Glomerular endothelial cell (primary cell): Measurements from ENCODE around the gene GALR2. TPM values are rescaled to one million over a fixed set of nuclear protein-coding genes. Genes with fewer than 3 reads are reported as not detected.
"Not testable (repeated sequence)": the region's sequence is repeated elsewhere in the genome, so short reads cannot be mapped to it uniquely, and the experiment has no call there.

ENCODE experiments used
- DNase-seq: peaks from one replicate; pipeline ENCODE4 v3.0.0-alpha.2; 2011; ENCODE audit warnings: low read depth, low spot score; ENCODE audit errors: extremely low read depth
- total RNA-seq: library from RNA; depleted of rRNA; stranded (reverse); fragments of >200 nt; gene quantifications from 2 replicates; pipeline ENCODE4 v1.2.3, GENCODE V29; 2015

Gene GALR2, protein sequence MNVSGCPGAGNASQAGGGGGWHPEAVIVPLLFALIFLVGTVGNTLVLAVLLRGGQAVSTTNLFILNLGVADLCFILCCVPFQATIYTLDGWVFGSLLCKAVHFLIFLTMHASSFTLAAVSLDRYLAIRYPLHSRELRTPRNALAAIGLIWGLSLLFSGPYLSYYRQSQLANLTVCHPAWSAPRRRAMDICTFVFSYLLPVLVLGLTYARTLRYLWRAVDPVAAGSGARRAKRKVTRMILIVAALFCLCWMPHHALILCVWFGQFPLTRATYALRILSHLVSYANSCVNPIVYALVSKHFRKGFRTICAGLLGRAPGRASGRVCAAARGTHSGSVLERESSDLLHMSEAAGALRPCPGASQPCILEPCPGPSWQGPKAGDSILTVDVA
- total RNA-seq: not detected in 2 replicates

GRCh38 chr17:76074390-76075363 is at the start of gene GALR2:
TSS of gene GALR2 (plus strand) at chr17:76074781. CDS start at chr17:76074884, 103 bp downstream.
- no peak for DNase-seq

GRCh38 chr17:76025294-76025693 is 49.3 kb upstream of the GALR2 start:
- DNase-seq: no peak

DNA sequence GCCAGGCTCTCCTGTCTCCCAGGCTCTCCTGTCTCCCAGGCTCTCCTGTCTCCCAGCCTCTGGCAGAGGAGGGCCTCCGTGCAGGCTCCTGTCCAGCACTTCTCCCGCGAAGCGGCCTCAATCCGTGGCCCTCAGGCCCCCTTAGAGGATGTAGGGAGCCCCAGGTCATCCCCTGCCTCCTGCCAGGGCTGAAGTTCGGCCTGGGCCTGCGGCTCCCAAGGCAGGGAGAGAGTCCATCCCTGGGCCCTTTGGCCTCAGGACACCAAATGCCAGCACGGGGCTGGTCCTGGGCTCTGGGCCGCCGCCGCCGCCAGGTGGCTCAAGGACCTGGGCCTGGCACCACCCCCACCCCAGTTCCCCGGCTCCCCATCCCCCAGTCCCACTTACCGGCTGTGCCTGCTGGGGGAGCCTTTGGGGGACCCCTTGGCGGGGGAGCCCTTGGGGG is 47.8 kb upstream of the GALR2 start:
- DNase-seq: no peak

GRCh38 chr17:76027159-76027839 is 47.3 kb upstream of the GALR2 start, which contains the start of gene EVPL:
TSS of gene EVPL (minus strand) at chr17:76027306. CDS start at chr17:76027198, 108 bp downstream.
- no peak for DNase-seq

- DNase-seq: no peak
Measured at GRCh38 chr17:76032073-76032779, 42.4 kb upstream of the GALR2 start.

- DNase-seq: no peak
Measured at GRCh38 chr17:76032780-76033108, 41.8 kb upstream of the GALR2 start.

DNA sequence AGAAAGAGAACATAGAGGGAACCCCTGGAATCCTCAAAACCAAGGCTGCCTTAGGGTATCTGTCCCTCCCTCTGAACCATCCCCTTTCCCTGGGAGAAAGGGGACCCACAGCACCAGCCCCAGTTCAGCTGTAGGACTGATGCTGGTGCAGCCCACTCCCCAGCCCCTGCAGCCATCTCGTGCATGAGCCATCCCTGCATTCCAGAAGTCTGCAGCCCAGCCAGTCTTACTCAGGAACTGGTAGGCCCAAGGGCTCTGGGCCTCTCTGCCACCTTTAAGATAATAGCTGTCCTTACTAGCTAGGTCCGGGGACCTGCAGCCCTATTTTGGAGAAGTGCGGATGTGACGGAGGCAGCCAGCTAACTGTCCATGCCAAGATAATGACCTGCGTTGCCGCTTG is 41.4 kb upstream of the GALR2 start:
- DNase-seq: no peak

- no peak for DNase-seq
Measured at GRCh38 chr17:76034428-76035350, 39.9 kb upstream of the GALR2 start.

DNA sequence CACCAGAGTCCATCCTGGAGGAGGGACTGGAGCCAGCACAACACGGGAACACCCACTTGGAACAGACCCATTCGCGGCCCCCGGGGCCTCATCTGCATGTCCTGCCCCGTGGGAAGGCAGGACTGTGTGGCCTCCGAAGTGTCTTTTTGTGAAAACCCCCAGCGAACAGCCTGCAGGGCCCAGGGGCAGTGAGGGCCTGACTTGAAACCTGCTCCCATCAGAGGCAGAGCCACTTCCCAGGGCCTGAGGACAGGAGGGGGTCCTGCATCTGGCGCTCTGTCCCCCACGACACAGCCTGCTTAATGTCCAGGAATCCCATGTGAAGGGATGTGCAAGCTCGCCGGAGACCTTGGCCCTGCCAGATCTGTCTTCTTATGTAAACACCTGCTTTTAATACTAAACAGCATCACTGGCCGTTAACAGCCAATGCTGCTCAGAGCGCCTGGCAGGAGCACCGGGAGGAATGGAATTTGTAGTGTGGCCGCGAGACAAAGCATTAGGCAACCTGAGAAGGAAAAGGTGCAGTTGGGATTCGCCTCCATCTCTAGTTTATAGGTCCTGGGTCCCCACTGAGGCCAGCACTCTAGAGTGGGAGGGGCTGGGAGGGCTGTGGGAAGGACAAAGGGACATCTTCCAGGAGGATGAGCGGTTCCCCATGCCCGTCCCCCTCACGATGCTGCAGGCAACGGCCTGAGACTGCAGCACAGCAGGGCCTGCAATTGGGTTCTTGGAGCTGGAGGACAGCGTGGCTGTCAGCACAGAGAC is 37.9 kb upstream of the GALR2 start:
- no peak for DNase-seq

DNA sequence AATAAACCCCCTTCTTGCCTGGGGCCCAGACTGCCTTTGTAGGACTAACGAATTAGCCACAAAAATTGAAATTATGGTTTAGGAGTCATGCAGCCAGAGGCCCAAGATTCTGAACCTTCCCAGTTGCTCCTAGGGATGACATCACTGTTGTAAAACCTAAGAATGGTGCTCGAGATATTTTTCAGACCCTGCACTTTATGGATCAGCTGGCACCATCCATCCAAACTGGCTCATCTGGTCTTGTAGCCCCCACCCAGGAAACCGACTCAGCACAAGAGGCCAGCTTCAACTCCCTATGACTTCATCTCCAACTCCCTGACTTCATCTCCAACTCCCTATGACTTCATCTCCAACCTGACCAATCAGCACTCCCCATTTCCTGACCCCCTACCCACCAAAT is 36.5 kb upstream of the GALR2 start:
- DNase-seq: no peak

- no peak for DNase-seq
Measured at GRCh38 chr17:76039121-76039520, 35.5 kb upstream of the GALR2 start.

DNA sequence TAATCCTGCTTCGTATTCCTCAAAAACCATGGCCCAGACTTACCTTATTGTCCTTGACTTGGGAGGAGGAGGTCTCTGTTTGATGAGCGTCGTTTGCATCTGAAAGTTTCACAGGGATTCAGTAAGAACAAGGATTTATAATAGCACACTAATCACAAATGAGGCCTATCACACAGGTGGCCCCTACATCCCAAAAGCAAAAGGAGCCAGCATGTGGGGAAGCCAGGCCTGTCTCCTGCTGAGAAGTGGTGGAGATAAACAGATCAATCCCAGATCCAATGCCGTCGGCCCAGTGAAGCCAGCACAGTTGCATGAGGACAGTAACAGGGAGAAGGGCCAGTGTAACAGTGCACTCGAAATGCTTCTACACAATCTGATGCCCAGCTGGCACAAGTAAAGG is 34.2 kb upstream of the GALR2 start:
- no peak for DNase-seq

- DNase-seq: not testable (repeated sequence)
Measured at GRCh38 chr17:76042868-76043267, 31.7 kb upstream of the GALR2 start.

- not testable (repeated sequence) for DNase-seq
Measured at GRCh38 chr17:76044475-76045007, 30.0 kb upstream of the GALR2 start.

- DNase-seq: no peak
Measured at GRCh38 chr17:76046064-76046463, 28.5 kb upstream of the GALR2 start.

DNA sequence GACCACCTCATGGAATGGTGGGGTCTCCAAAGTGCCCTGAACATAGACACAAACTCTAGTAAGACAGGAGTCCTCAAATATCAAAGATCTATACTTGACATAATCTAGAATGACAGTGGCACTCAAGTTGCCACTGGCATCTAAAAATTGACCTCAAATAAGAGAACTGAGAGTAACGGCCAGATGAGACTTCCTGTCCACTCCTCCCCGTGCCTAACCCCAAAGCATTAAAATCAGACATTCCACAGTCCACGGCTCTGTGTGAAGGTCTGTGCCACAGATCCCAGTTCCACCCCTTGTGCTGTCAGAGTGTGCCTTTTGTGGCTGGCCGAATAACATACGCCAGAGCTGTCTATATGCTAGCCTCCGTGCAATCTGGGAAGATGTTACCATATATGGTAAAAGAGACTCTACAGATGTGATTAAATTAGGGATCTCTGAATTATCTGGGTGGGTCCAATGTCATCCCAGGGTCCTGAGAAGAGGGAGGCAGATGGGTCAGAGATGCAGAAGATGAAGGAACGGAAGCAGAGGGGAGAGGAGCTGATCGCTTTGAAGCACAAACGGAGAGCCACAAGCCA is 26.5 kb upstream of the GALR2 start:
- DNase-seq: no peak

DNA sequence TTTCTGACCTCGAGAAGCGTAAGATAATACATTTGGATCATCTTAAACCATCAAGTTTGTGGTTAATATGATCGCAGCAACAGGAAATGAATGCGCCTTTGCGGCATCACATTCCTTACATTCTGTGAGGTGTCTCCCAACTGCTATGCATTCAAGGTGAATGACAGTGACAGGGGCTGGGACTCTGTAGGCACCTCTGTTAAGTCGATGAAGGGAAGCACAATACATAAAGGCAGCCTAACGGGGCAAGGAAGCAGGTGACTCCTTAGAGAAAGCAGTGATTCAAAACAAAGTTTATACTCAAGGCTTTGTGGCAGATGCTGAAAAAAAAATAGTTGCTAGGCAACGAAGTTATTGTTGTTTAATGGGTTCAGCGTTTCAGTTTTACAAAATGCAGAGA is 25.9 kb upstream of the GALR2 start:
- DNase-seq: no peak

DNA sequence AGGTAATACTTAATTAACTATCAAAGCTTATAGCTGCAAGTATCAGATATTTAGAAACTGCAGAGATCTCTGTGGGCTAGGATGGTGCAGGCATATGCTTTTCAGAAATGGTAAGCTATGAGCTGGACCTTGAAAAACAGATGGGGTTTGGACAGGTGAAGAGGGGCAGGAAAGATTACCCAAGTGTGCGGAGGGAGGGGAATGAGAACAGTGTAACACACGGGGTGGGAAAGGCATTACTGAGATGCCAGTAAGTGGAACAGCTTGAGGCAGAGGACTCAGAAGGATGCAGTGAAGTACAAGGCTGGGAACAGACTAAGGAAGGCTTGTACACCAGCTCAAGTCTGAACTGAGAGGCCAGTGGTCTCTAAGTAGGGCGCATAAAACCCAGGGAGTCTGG is 25.3 kb upstream of the GALR2 start:
- no peak for DNase-seq
